Ramos (cell line): ENCODE data around the gene LY86.

ENCODE experiments used
- in situ Hi-C: fragments of 300-500 bp; cut with MboI; formaldehyde crosslinking; loops from one replicate; pipeline ENCODE4 v1.14.3; 2022; ENCODE audit warnings: low sequenced_read_pairs; ENCODE audit not compliant: unreplicated experiment

The LY86 gene

GRCh38 chr6:6614096-6614982, 25.8 kb downstream of the LY86 start:
- in situ Hi-C loops = no loop called here

DNA sequence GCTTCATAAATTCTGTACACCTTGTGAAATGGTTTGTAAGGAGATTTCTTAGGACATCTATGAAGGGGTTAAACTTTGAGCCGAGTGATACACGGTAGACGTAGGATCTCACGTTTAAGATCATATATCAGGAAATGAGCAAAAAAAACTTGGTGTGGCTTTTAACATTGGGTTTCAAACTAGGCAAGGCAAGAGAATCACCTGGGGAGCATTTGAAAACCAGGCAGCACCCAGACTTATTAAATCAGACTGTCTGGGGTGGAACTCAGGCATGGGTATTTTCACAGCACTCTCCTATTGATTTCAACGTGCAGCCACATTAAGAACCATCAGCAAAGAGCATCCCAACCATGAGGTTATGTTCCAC, 26.4 kb downstream of the LY86 start:
- in situ Hi-C loops = no loop called here

DNA sequence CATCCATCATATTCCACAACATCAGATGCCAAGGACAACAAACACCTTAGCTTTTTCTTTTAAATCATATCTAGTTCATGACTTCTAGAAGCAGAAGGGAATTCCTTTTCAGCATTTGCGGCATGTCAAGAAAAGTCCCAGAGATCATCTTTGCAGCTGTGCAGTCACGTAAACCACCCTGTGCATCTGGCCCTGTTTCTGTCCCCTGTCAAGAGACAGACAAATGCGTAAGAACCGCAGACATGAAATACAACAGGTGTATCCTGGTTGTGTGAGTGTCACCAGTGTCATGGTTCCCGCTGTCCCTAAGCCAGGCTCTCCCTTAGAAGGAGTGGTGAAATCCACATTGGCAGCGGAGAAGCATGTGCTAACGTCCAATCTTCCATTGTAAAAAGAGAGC, 28.1 kb downstream of the LY86 start:
- in situ Hi-C loops = no loop called here

DNA sequence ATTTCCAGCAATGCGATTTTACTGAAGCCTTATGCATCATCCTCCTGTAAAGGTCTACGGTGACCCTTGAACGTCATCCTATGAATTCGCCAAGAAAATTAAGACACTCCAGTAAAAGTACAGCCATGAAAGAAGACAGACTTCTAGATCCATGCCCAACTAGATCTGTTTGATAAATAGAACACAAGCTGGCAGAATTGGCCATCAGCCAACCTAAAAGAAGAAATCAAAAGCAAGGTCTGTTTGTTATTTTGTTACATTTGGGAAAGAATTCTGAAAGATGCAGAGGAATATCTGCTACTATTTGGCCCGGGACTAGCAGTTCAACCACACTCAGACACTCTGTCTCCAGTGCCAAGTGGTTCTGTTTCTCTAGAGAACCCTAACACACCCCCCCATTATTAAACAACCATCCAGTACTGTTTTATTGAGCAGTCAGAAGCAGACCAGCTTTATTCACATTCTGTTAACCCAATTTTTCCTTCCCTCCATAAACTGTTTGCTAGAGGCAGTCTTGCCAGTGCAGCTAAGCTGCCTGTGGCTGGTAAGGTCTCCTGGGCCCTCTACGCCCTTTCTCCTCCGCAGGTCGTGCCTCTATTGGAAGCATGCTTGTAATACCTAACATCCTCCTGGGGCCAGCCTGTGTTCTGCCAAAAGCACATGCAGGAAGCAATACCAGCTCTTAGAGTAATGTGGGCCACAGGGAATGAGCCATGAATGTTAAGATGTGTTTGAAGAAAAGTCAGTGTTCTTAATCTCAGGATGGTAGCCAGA, 30.7 kb downstream of the LY86 start:
- in situ Hi-C loops = no loop called here

GRCh38 chr6:6620766-6621425, 32.4 kb downstream of the LY86 start:
- in situ Hi-C loops = no loop called here

DNA sequence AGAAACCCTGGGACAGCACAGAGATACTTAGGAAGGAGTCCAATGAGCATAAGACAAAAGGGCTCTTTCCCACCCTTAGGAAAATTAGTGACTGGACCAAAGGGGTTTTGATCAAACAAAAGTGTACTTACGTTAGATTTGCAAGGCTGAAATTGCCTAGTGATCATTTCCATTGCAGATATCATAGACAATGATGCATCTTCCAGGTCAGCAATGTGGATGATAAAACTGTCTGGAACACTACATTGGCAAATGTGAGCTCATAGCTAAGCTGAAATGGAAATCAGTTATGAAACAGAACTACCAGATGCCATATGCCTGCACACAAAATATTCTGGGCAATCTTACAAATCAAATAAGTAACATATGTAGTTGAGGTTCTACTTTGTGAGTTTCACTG, 34.0 kb downstream of the LY86 start:
- in situ Hi-C loops = no loop called here

- in situ Hi-C loops = no loop called here
These were observed 35.0 kb downstream of the LY86 start for GRCh38 chr6:6623553-6623952.

DNA sequence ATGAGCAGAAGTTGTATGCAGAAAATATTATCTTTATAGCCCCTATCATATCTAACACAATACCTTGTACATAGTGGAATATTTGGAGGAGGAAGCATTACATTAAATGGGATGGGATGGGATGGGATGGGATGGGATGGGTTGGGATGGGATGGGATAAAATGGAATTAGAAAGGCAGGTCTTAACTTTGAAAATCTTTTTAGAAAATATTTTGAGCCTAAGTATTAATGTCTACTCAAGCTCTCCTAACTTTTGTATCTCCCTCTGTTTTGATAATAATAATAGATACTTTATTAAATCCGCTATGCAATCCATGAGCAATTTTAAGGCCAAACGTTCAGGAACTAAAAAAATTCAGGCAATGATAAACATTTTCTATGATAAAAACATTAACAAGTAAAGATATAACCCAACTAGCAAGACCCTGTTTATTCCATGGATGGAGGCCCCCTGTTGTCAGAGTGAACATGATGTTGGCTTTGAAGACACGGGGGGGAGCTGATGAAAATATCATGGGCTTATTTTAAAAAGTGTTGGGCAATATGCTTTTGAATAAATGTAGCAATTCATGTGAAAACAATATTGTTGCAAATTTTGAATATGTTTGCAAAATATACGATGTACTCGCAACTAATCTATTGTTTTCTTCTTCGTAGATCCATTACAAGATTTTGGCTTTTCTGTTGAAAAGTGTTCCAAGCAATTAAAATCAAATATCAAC, 35.9 kb downstream of the LY86 start:
- in situ Hi-C loops = no loop called here

DNA sequence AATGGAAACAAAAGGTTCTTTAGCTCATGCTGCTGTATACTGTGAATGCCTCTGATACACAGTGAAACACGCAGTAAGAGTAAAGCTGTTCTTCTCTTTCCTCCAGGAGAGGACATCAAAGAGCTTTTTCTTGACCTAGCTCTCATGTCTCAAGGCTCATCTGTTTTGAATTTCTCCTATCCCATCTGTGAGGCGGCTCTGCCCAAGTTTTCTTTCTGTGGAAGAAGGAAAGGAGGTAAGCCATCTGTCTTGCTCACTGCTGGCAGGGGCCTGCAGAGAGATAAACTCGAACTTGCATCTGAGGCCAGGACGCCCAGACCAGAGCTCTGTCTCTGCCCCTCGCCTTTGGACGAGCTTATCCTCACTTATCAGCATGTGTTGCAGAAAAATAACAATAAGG, 37.7 kb downstream of the LY86 start:
- in situ Hi-C loops = no loop called here

DNA sequence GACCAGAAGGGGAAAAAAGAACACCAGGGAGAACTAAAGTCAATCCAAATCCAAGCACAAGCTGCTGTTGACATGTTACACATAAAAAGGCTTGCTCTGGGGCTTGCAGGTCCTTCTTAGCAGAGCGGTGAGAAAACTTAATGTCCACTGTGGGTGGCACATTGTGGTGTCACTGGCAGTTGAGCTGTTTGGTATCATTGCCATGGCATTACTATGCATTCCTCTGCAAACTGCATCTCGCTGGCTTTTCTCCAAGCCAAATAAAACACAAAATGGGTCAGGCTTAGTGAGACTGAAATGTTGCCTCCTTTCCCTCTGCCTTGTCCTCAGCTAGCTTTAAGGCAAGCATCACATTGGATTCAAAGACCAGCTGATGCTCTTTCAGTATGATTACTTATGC, 40.9 kb downstream of the LY86 start:
- in situ Hi-C loops = no loop called here

- in situ Hi-C loops = no loop called here
These were observed 42.5 kb downstream of the LY86 start for GRCh38 chr6:6631053-6631452.

DNA sequence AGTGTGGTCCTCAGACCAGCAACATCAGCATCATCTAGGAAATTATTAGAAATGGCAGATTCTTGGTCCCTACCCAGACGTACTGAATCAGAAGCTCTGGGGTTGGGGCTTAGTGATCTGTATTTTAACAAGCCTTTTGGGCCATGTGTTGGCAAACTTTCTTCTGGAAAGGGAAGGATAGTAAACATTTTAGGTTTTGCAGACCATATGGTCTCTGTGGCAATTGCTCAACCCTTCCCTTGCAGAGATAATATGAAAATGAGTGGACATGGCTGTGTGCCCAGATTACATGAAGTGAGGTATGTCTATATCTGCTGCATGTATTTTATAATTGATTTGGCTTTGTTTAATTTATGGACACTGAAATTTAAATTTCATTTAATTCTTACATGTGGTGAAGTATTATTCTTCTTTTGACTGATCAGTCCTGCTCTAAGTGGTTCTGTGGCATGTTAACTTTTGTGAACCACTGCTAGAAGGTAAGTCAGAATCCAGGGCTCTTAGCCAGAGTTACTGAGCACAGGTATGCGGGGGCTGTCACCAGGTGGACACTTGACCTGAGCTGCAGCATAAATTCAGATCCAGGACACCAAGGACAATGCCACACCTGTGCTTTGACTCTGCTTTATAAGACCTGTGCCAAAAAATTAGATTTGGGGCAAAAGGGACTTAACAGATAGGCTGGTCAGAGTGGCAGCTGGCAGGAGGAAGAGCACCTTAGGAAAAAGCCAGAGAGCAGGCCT, 43.2 kb downstream of the LY86 start:
- in situ Hi-C loops = no loop called here

GRCh38 chr6:6633898-6634734, 45.6 kb downstream of the LY86 start:
- in situ Hi-C loops = no loop called here

GRCh38 chr6:6634735-6635075, 46.2 kb downstream of the LY86 start:
- in situ Hi-C loops = no loop called here

- in situ Hi-C loops = no loop called here
These were observed 46.8 kb downstream of the LY86 start for GRCh38 chr6:6635291-6635690.

GRCh38 chr6:6635869-6636268, 47.3 kb downstream of the LY86 start:
- in situ Hi-C loops = no loop called here

- in situ Hi-C loops = no loop called here
These were observed 51.1 kb downstream of the LY86 start for GRCh38 chr6:6639572-6639971.

GRCh38 chr6:6640926-6641325, 52.4 kb downstream of the LY86 start:
- in situ Hi-C loops = no loop called here

DNA sequence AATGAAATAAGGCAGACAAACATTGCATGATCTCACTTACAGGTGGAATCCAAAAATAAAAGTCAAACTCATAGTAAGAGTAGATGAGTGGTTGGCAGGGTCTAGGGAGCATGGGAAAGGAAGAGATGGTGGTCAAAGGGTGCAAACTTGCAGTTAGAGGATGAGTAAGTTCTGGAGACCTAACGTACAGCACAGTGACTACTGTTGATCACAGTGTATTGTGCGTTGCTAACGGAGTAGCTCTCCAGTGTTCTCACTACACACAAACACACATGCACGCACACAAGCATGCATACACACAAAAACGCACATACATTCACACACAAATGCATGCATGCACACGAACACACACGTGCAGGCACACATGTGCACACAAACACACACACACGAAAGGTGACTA, 54.9 kb downstream of the LY86 start:
- in situ Hi-C loops = no loop called here
